Measurements from ENCODE around the gene SLC44A3.

DNA sequence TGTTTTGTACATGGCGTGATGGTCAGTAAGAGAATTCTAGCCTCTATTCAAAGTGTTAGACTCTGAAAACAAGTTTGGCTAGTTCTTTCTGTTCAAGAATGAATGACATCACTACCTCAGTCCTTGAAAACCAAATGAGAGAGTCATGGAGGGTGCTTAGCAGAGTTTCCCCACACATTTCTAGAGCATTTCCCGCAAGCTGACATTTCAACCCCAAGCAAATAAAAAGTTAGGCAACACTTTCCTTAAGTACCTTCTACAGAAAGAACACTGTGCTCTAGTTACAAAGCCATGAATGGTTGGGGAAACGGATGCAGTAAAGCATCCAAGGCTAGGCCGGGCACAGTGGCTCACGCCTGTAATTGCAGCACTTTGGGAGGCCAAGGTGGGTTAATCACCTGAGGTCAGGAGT lies 47.9 kb upstream of the SLC44A3 start:
- TF ChIP-seq MYC (IDR thresholded peaks at IDR 0.05; ENCODE audit: low read depth, low read length) (no peak), MYC (CRISPR knock-in tag; IDR thresholded peaks at IDR 0.05; ENCODE audit: borderline replicate concordance, low read depth) (no peak), FOXP1 (CRISPR knock-in tag; IDR thresholded peaks at IDR 0.05) (no peak), EHMT2 (IDR thresholded peaks at IDR 0.05) (no peak), EP300 (IDR thresholded peaks at IDR 0.05; ENCODE audit: low read length) (no peak), FOS (IDR thresholded peaks at IDR 0.05; ENCODE audit: extremely low read depth, insufficient read length) (no peak), TCF7L2 (IDR thresholded peaks at IDR 0.05; ENCODE audit: low read depth, low read length) (no peak), MYNN (IDR thresholded peaks at IDR 0.05) (no peak), MYNN (CRISPR knock-in tag; IDR thresholded peaks at IDR 0.05) (no peak), CREM (IDR thresholded peaks at IDR 0.05; ENCODE audit: low read depth) (no peak), JUN (IDR thresholded peaks at IDR 0.05; ENCODE audit: borderline replicate concordance, low read depth, low read length) (no peak), JUN (CRISPR knock-in tag; IDR thresholded peaks at IDR 0.05; ENCODE audit: borderline replicate concordance) (no peak)
- TF ChIP-seq, protein P1, sequence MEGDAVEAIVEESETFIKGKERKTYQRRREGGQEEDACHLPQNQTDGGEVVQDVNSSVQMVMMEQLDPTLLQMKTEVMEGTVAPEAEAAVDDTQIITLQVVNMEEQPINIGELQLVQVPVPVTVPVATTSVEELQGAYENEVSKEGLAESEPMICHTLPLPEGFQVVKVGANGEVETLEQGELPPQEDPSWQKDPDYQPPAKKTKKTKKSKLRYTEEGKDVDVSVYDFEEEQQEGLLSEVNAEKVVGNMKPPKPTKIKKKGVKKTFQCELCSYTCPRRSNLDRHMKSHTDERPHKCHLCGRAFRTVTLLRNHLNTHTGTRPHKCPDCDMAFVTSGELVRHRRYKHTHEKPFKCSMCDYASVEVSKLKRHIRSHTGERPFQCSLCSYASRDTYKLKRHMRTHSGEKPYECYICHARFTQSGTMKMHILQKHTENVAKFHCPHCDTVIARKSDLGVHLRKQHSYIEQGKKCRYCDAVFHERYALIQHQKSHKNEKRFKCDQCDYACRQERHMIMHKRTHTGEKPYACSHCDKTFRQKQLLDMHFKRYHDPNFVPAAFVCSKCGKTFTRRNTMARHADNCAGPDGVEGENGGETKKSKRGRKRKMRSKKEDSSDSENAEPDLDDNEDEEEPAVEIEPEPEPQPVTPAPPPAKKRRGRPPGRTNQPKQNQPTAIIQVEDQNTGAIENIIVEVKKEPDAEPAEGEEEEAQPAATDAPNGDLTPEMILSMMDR (IDR thresholded peaks at IDR 0.05 in 2 of 3, conservative IDR thresholded peaks at IDR 0.05 in 1 of 3; ENCODE audit: insufficient read depth in 2 of 3, low read depth in 1 of 3, low read length in 3 of 3) = no peak
- TF ChIP-seq, protein P2, sequence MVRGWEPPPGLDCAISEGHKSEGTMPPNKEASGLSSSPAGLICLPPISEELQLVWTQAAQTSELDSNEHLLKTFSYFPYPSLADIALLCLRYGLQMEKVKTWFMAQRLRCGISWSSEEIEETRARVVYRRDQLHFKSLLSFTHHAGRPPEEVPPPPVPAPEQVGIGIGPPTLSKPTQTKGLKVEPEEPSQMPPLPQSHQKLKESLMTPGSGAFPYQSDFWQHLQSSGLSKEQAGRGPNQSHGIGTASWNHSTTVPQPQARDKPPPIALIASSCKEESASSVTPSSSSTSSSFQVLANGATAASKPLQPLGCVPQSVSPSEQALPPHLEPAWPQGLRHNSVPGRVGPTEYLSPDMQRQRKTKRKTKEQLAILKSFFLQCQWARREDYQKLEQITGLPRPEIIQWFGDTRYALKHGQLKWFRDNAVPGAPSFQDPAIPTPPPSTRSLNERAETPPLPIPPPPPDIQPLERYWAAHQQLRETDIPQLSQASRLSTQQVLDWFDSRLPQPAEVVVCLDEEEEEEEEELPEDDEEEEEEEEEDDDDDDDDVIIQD (CRISPR knock-in tag; IDR thresholded peaks at IDR 0.05) = no peak

Data from K562 (cell line).